Smooth muscle cell of the pulmonary artery (primary cell): ENCODE data around the gene RAB39A. TPM values are rescaled to one million over a fixed set of nuclear protein-coding genes. Genes with fewer than 3 reads are reported as not detected.

ENCODE experiments used
- total RNA-seq: library from RNA; depleted of rRNA; stranded (reverse); fragments of >200 nt; gene quantifications from 2 replicates; pipeline ENCODE4 v1.2.3, GENCODE V29; 2014

Gene RAB39A, protein sequence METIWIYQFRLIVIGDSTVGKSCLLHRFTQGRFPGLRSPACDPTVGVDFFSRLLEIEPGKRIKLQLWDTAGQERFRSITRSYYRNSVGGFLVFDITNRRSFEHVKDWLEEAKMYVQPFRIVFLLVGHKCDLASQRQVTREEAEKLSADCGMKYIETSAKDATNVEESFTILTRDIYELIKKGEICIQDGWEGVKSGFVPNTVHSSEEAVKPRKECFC
- not detected in 2 replicates for total RNA-seq

DNA sequence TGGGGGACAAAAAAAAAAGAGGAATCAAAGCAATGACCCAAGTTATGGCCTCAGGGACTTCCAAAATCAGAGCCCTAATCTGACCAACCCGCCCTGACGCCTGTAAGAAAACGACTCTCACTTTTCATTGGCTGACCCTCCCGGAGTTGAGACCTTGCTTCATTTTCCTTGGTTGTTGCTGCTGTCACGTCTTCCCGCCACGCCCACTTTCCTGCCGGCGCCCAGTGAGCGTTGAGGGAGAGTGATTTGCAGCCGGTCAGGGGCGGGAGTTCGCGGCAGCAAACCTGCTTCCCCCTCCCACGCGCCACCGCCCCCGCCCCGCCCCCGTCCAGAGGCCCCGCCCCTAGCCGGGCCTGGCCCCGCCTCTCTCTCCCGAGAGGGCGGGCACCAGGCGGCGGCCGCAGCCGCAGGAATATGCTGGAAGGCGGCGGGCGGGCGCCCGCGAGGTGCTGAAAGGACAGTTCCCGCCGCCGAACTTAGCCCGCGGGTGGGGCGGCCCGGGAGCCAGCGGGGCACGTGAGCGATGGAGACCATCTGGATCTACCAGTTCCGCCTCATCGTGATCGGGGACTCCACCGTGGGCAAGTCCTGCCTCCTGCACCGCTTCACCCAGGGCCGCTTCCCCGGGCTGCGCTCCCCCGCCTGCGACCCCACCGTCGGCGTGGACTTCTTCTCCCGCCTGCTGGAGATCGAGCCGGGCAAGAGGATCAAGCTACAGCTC lies at the start of gene RAB39A:
RAB39A (plus strand) TSS at position 403 of the 721 bp plus-strand sequence; CDS start at position 524, 121 bp downstream.

DNA sequence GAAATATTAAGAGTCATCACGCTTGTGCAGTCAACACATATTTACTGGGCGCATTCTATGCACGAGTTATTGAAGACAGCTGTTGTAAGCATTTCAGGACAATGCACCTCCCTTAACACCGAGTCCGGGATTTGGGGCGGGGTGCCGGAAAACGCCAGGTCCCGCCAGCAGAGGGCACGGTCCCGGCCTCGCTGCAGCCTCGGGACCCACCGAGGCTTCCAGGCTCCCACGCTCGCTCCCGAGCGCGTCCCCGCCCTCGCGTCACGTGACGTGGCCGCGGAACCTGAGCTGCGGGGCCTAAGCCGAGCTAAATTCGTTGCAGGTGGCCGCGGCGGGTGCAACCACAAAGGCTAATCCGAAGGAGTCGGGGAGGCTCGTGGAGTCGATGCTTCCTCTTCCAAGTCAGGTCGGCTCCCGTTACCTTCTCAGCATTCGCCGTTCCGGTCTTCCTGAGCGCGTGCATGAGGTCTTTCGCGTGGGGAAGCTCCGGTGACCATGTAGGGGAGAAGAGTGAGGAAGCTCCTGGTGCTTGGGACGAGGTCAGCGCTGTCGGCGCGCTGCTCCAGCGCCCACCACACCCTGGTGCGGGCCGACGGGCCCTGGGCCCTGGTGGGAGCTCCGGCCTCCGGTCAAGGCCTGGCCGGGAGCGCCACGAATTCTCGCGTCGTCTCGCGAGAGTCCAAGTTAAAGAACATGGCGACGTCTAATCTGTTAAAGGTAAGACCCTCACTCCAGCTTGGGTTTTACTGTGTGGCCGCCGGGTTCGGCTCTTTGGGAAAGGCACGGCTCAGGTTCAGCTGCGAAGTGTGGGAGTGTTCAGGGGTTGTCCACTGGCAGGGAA lies 80.6 kb downstream of the RAB39A start, which contains the start of gene CUL5:
CUL5 (plus strand) TSS at position 243 of the 841 bp plus-strand sequence; CDS start at position 694, 451 bp downstream.

Other genes starting within 250 kb of the RAB39A start
- gene SLN, start 216.4 kb upstream of the RAB39A start, total RNA-seq: 1.1 and 1.4 TPM in 2 replicates
- 5.4 and 12.2 TPM in 2 replicates for gene SLC35F2, start 69.7 kb upstream of the RAB39A start, total RNA-seq
- gene CUL5, start 80.5 kb downstream of the RAB39A start, total RNA-seq: 34.0 and 39.1 TPM in 2 replicates
- 58.3 TPM in 2 replicates for gene ACAT1, start 193.1 kb downstream of the RAB39A start, total RNA-seq